Measurements from ENCODE around the gene DLG2.

The DLG2 gene

GRCh38 chr11:83819931-83820549, 1807.1 kb downstream of the DLG2 start:
- H3K4me3 ChIP-seq (ENCODE audit: low read length): no peak overlapping the region
- peak; percentile 32 for DNase-seq (ENCODE audit: low read depth)
- TF ChIP-seq CTCF (conservative IDR thresholded peaks at IDR 0.05; ENCODE audit: low read depth, low read length): peak; percentile 57

- TF ChIP-seq CTCF (conservative IDR thresholded peaks at IDR 0.05; ENCODE audit: low read depth, low read length): no peak
- no peak for DNase-seq (ENCODE audit: low read depth)
- no peak overlapping the region for H3K4me3 ChIP-seq (ENCODE audit: low read length)
Observed at GRCh38 chr11:83818349-83818748, 1808.8 kb downstream of the DLG2 start.

- H3K4me3 ChIP-seq (ENCODE audit: low read length): no peak overlapping the region
- TF ChIP-seq CTCF (conservative IDR thresholded peaks at IDR 0.05; ENCODE audit: low read depth, low read length): peak; percentile 61
- DNase-seq (ENCODE audit: low read depth): peak; percentile 4
Observed at GRCh38 chr11:83816572-83817187, 1810.5 kb downstream of the DLG2 start.

GRCh38 chr11:83815736-83816135, 1811.4 kb downstream of the DLG2 start:
- TF ChIP-seq CTCF (conservative IDR thresholded peaks at IDR 0.05; ENCODE audit: low read depth, low read length): no peak
- no peak overlapping the region for H3K4me3 ChIP-seq (ENCODE audit: low read length)
- DNase-seq (ENCODE audit: low read depth): no peak

GRCh38 chr11:83813296-83813695, 1813.8 kb downstream of the DLG2 start:
- no peak overlapping the region for H3K4me3 ChIP-seq (ENCODE audit: low read length)
- DNase-seq (ENCODE audit: low read depth): no peak
- TF ChIP-seq CTCF (conservative IDR thresholded peaks at IDR 0.05; ENCODE audit: low read depth, low read length): no peak

GRCh38 chr11:83809274-83809673, 1817.9 kb downstream of the DLG2 start:
- TF ChIP-seq CTCF (conservative IDR thresholded peaks at IDR 0.05; ENCODE audit: low read depth, low read length): no peak
- no peak overlapping the region for H3K4me3 ChIP-seq (ENCODE audit: low read length)
- DNase-seq (ENCODE audit: low read depth): no peak

- no peak for DNase-seq (ENCODE audit: low read depth)
- no peak overlapping the region for H3K4me3 ChIP-seq (ENCODE audit: low read length)
- TF ChIP-seq CTCF (conservative IDR thresholded peaks at IDR 0.05; ENCODE audit: low read depth, low read length): peak; percentile 47
Observed at GRCh38 chr11:83801799-83802198, 1825.3 kb downstream of the DLG2 start.
